ENCODE results near the gene PIN1. TPM values are rescaled to one million over a fixed set of nuclear protein-coding genes. Genes with fewer than 3 reads are reported as not detected.
"Not testable (repeated sequence)": the region's sequence is repeated elsewhere in the genome, so short reads cannot be mapped to it uniquely, and the experiment has no call there.

PIN1 gene
- total and polyA plus RNA-seq, 10 of the 15 experiments (the other 5 are each of a cell fraction or from before 2014, with no cell fraction given) = 2.4 to 209 (median 71.5) TPM

GRCh38 chr19:9819596-9819909, 15.6 kb upstream of the PIN1 start:
- Histone ChIP-seq H3K27ac (ENCODE audit: control insufficient read depth, insufficient read depth) (no peak overlapping the region), H3K9ac (ENCODE audit: control insufficient read depth, insufficient read depth, low read length) (no peak overlapping the region), H3K9me3 (replicated peaks; ENCODE audit: control insufficient read depth, insufficient read depth, low read length) (peaks cover 9% of the 10 kb centered on the region), H3K79me2 (ENCODE audit: control insufficient read depth, insufficient read depth, low read length) (peaks cover 20% of the 10 kb centered on the region), H3K4me2 (ENCODE audit: control insufficient read depth, insufficient read depth) (peak overlapping the region; percentile 84), H3K27me3 (replicated peaks in 1 of 2; ENCODE audit: control insufficient read depth in 2 of 2, insufficient read depth in 2 of 2, low read length in 1 of 2) (no peaks in the 10 kb centered on the region), H3K4me1 (ENCODE audit: control insufficient read depth, insufficient read depth, low read length) (peaks cover 3% of the 10 kb centered on the region), H3K4me3 (peak overlapping the region; percentile 54; the same call in 1 of the 2 replicates), H4K20me1 (ENCODE audit: control insufficient read depth, insufficient read depth) (no peaks in the 10 kb centered on the region), H2AFZ (ENCODE audit: control insufficient read depth, low read depth, low read length) (peak overlapping the region; percentile 69), H3K36me3 (ENCODE audit: control insufficient read depth in 2 of 2, insufficient read depth in 2 of 2, low read length in 1 of 2) (peaks cover 0 to 3% of the 10 kb centered on the region in 2 experiments; a peak in 1 of 4 replicates)
- intact Hi-C loops (cut with micrococcal nuclease; ENCODE audit: unreplicated experiment) (no loop called here), in situ Hi-C loops (cut with MboI) (no loop called here)
- RAD21 ChIA-PET (ENCODE audit: unreplicated experiment) = interaction anchor here (0.9 kb wide), 1 partner anchor 51 kb away, joined by 3 read pairs; the partner anchor contains the start of gene ZNF846
- peak; percentile 44 for FAIRE-seq
- TF ChIP-seq JUND (IDR thresholded peaks at IDR 0.05; ENCODE audit: low read depth, low read length) (no peak), BHLHE40 (IDR thresholded peaks at IDR 0.05; ENCODE audit: borderline replicate concordance in 1 of 2, low read depth in 2 of 2, low read length in 1 of 2) (no peak), RAD21 (IDR thresholded peaks at IDR 0.05; ENCODE audit: insufficient read depth, low read depth, low read length) (no peak), CEBPZ (IDR thresholded peaks at IDR 0.05; ENCODE audit: low read depth, low read length) (no peak), POLR2A (IDR thresholded peaks at IDR 0.05; ENCODE audit: low read depth, low read length) (peak; percentile 51; the same call in 1 of the 2 replicates), YBX1 (IDR thresholded peaks at IDR 0.05) (no peak)
- under 1% methylated on average over 21 of the region's 21 CpGs for WGBS (ENCODE audit: insufficient coverage, insufficient replicate concordance, low lambda C conversion rate, missing lambda C conversion rate)
- POLR2A ChIA-PET = interaction anchor here (0.5 kb wide), 2 partner anchors 88 to 380 kb away, joined by 3 to 6 read pairs; no protein-coding TSS in a partner anchor
- CTCF ChIA-PET = no interaction called here
- ATAC-seq = no peak
- no TSS peak for BruUV-seq (replicated peaks)
- SMC1A ChIA-PET (ENCODE audit: uncharacterized antibody, unreplicated experiment) = no interaction called here
- DNase-seq (ENCODE audit: low read depth, low spot score) = no peak

GRCh38 chr19:9820034-9820433, 15.1 kb upstream of the PIN1 start:
- H3K4me1 ChIP-seq (ENCODE audit: control insufficient read depth, insufficient read depth, low read length); intact Hi-C loops (cut with micrococcal nuclease; ENCODE audit: unreplicated experiment); BruUV-seq (replicated peaks); H3K9ac ChIP-seq (ENCODE audit: control insufficient read depth, insufficient read depth, low read length); POLR2A ChIA-PET; H3K27me3 ChIP-seq (replicated peaks in 1 of 2; ENCODE audit: control insufficient read depth in 2 of 2, insufficient read depth in 2 of 2, low read length in 1 of 2); FAIRE-seq; SMC1A ChIA-PET (ENCODE audit: uncharacterized antibody, unreplicated experiment); ATAC-seq; RAD21 ChIA-PET (ENCODE audit: unreplicated experiment); in situ Hi-C loops (cut with MboI); DNase-seq (ENCODE audit: low read depth, low spot score); H3K9me3 ChIP-seq (replicated peaks; ENCODE audit: control insufficient read depth, insufficient read depth, low read length); H3K36me3 ChIP-seq (ENCODE audit: control insufficient read depth in 2 of 2, insufficient read depth in 2 of 2, low read length in 1 of 2); CTCF ChIA-PET; H3K27ac ChIP-seq (ENCODE audit: control insufficient read depth, insufficient read depth); H4K20me1 ChIP-seq (ENCODE audit: control insufficient read depth, insufficient read depth): not testable (repeated sequence)
- Histone ChIP-seq H3K4me2 (ENCODE audit: control insufficient read depth, insufficient read depth) (peak overlapping the region; percentile 84), H3K79me2 (ENCODE audit: control insufficient read depth, insufficient read depth, low read length) (peaks cover 20% of the 10 kb centered on the region), H3K4me3 (peak overlapping the region; percentile 54; the same call in 1 of the 2 replicates), H2AFZ (ENCODE audit: control insufficient read depth, low read depth, low read length) (peak overlapping the region; percentile 69)
- 98% methylated on average over 8 of the region's 8 CpGs for whole genome bisulfite sequencing (ENCODE audit: insufficient coverage, insufficient replicate concordance, low lambda C conversion rate, missing lambda C conversion rate)
